Measurements from ENCODE around the gene SPATS1.

The SPATS1 gene

DNA sequence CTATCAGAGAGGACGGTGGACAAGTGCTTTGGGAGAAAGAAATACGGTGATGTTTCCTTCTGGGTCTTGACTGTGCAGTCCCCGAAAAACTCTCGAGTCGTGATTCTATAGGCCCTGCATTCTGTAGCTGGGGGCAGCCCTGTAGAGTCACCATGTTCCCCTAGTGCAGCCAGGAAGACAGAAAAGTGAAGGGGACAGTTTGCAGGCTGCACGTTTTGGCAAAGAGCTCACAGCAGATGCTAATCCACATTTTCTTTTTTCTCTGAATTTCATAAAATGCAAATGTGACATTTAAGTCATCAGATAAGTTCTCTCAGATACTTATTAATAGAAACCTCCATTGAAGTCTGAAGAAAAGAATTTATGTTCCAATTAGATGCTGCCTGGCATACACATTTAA lies 19.5 kb downstream of the SPATS1 start:
- TF ChIP-seq, protein P1, sequence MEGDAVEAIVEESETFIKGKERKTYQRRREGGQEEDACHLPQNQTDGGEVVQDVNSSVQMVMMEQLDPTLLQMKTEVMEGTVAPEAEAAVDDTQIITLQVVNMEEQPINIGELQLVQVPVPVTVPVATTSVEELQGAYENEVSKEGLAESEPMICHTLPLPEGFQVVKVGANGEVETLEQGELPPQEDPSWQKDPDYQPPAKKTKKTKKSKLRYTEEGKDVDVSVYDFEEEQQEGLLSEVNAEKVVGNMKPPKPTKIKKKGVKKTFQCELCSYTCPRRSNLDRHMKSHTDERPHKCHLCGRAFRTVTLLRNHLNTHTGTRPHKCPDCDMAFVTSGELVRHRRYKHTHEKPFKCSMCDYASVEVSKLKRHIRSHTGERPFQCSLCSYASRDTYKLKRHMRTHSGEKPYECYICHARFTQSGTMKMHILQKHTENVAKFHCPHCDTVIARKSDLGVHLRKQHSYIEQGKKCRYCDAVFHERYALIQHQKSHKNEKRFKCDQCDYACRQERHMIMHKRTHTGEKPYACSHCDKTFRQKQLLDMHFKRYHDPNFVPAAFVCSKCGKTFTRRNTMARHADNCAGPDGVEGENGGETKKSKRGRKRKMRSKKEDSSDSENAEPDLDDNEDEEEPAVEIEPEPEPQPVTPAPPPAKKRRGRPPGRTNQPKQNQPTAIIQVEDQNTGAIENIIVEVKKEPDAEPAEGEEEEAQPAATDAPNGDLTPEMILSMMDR (conservative IDR thresholded peaks at IDR 0.05; ENCODE audit: low read depth, low read length), result no peak
- Histone ChIP-seq H2AFZ (ENCODE audit: low read depth) (no peak overlapping the region), H3K4me2 (no peak overlapping the region)

DNA sequence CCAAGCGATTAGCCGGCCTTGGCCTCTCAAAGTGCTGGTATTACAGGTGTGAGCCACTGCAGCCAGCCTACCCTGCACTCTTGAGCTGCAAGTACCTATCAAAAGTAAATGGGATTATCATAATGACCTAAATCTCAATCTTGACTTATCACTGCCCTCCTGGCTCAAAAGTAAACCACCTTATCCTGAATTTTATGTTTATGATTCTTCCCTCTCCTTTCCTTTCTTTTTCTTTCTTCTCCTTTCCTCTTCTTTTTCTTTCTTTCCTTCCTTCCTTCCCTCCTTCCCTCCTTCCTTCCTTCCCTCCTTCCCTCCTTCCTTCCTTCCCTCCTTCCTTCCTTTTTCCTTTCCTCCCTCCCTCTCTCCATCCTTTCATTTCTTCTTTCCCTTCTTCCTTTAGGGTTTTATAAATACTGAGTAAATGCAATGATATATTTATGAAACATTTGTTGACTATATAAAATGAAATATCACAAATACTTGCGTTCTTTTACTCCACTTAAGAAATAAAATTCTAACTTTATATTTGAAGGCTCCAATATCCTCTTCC lies 21.0 kb downstream of the SPATS1 start:
- Histone ChIP-seq H3K4me3 (IDR thresholded peaks at IDR 0.05; ENCODE audit: insufficient read depth, low read depth, low read length) (no peak overlapping the region), H3K4me2 (no peak overlapping the region), H3K4me1 (ENCODE audit: low read depth, poor library complexity, severe bottlenecking) (no peaks in the 10 kb centered on the region), H3K36me3 (ENCODE audit: insufficient read depth) (no peaks in the 10 kb centered on the region), H2AFZ (ENCODE audit: low read depth) (no peak overlapping the region), H4K20me1 (ENCODE audit: insufficient read depth) (no peaks in the 10 kb centered on the region), H3K27me3 (ENCODE audit: insufficient read depth, low read depth) (no peaks in the 10 kb centered on the region), H3K9ac (no peak overlapping the region), H3K27ac (no peak overlapping the region), H3K79me2 (ENCODE audit: insufficient read depth, low read depth) (no peaks in the 10 kb centered on the region)
- TF ChIP-seq, protein P1 (conservative IDR thresholded peaks at IDR 0.05; ENCODE audit: low read depth, low read length), result no peak

More for the DNA sequence above, 19.5 kb downstream of the SPATS1 start:
- Histone ChIP-seq H3K4me3 (IDR thresholded peaks at IDR 0.05; ENCODE audit: insufficient read depth, low read depth, low read length) (no peak overlapping the region), H3K27me3 (ENCODE audit: insufficient read depth, low read depth) (no peaks in the 10 kb centered on the region), H3K27ac (no peak overlapping the region), H3K4me1 (ENCODE audit: low read depth, poor library complexity, severe bottlenecking) (no peaks in the 10 kb centered on the region), H3K9ac (no peak overlapping the region), H4K20me1 (ENCODE audit: insufficient read depth) (no peaks in the 10 kb centered on the region), H3K36me3 (ENCODE audit: insufficient read depth) (no peaks in the 10 kb centered on the region), H3K79me2 (ENCODE audit: insufficient read depth, low read depth) (no peaks in the 10 kb centered on the region)

DNA sequence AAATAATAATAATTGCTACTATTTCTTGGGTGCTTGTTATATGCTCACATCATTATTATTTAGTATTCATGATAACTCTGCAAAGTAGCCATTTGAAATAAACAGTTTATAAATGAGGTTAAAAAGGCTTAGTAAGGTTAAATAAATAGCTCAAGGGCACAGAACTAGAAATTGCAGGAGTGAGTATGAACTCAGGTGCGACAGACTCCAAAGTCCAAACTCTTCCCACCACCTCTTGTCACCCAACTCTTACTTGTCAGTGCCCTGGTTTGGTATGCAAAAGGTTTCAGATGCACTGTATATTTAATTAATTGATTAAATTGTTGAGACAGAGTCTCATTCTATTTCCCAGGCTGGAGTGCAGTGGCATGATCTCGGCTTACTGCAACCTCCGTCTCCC lies 24.3 kb downstream of the SPATS1 start:
- Histone ChIP-seq H3K4me1 (ENCODE audit: low read depth, poor library complexity, severe bottlenecking) (no peaks in the 10 kb centered on the region), H3K4me2 (no peak overlapping the region), H2AFZ (ENCODE audit: low read depth) (no peak overlapping the region), H3K4me3 (IDR thresholded peaks at IDR 0.05; ENCODE audit: insufficient read depth, low read depth, low read length) (no peak overlapping the region), H3K9ac (no peak overlapping the region), H3K36me3 (ENCODE audit: insufficient read depth) (no peaks in the 10 kb centered on the region), H3K27ac (no peak overlapping the region), H3K27me3 (ENCODE audit: insufficient read depth, low read depth) (no peaks in the 10 kb centered on the region), H4K20me1 (ENCODE audit: insufficient read depth) (no peaks in the 10 kb centered on the region), H3K79me2 (ENCODE audit: insufficient read depth, low read depth) (no peaks in the 10 kb centered on the region)
- TF ChIP-seq, protein P1 (conservative IDR thresholded peaks at IDR 0.05; ENCODE audit: low read depth, low read length), result no peak

DNA sequence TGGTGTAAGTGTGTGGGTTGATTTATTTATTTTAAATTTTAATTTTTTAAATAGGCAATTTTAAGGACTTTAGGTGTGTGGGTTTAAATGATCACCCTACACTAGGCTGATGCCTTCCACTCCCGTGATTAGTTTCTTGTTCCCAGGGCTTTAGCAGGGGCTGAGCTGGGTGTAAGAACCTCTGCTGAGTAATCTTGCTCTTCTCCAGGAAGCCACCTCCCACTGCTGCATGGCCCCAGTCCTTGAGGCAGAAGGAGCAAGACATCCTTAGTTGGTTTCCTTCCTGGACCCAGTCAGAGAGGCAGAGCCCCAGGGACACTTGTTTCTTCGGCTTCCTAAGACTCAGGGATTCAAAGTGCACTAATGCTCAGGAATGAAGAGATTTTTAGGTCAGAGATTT lies 25.2 kb downstream of the SPATS1 start:
- TF ChIP-seq, protein P1 (conservative IDR thresholded peaks at IDR 0.05; ENCODE audit: low read depth, low read length), result no peak
- peaks cover 2% of the 10 kb centered on the region for H3K4me1 ChIP-seq (ENCODE audit: low read depth, poor library complexity, severe bottlenecking)
- no peaks in the 10 kb centered on the region for H3K27me3 ChIP-seq (ENCODE audit: insufficient read depth, low read depth)
- no peak overlapping the region for H3K4me2 ChIP-seq
- H3K36me3 ChIP-seq (ENCODE audit: insufficient read depth), result no peaks in the 10 kb centered on the region
- no peaks in the 10 kb centered on the region for H4K20me1 ChIP-seq (ENCODE audit: insufficient read depth)
- no peak overlapping the region for H3K27ac ChIP-seq
- no peak overlapping the region for H3K9ac ChIP-seq
- no peak overlapping the region for H3K4me3 ChIP-seq (IDR thresholded peaks at IDR 0.05; ENCODE audit: insufficient read depth, low read depth, low read length)
- H2AFZ ChIP-seq (ENCODE audit: low read depth), result no peak overlapping the region
- no peaks in the 10 kb centered on the region for H3K79me2 ChIP-seq (ENCODE audit: insufficient read depth, low read depth)

All from KMS-11 (cell line).